ENCODE measurements around the gene SGO2.

SGO2 gene

GRCh38 chr2:200618054-200618419, 92.0 kb downstream of the SGO2 start:
- H3K36me3 ChIP-seq (ENCODE audit: insufficient read depth, low read length) = peaks cover 42% of the 10 kb centered on the region
- peaks cover 71% of the 10 kb centered on the region for H3K4me1 ChIP-seq (ENCODE audit: control insufficient read depth, insufficient read depth, low read length, unreplicated experiment)
- H2AFZ ChIP-seq (ENCODE audit: low read length, unreplicated experiment) = no peak overlapping the region
- peak overlapping the region; percentile 7; the same call in 1 of the 2 replicates for H3K4me3 ChIP-seq (ENCODE audit: low read depth, low read length)
- H3K27ac ChIP-seq (ENCODE audit: low read depth, low read length) = peak overlapping the region; percentile 91
- H3K79me2 ChIP-seq (ENCODE audit: control insufficient read depth, insufficient read depth, low read length, unreplicated experiment) = no peaks in the 10 kb centered on the region
- no peaks in the 10 kb centered on the region for H3K27me3 ChIP-seq (ENCODE audit: insufficient read depth, low read length)

- Histone ChIP-seq H3K27ac (ENCODE audit: low read depth, low read length) (peak overlapping the region; percentile 91), H3K36me3 (ENCODE audit: insufficient read depth, low read length) (peaks cover 45% of the 10 kb centered on the region), H3K4me1 (ENCODE audit: control insufficient read depth, insufficient read depth, low read length, unreplicated experiment) (peaks cover 72% of the 10 kb centered on the region), H3K79me2 (ENCODE audit: control insufficient read depth, insufficient read depth, low read length, unreplicated experiment) (no peaks in the 10 kb centered on the region), H2AFZ (ENCODE audit: low read length, unreplicated experiment) (no peak overlapping the region), H3K27me3 (ENCODE audit: insufficient read depth, low read length) (no peaks in the 10 kb centered on the region), H3K4me3 (ENCODE audit: low read depth, low read length) (no peak overlapping the region)
Measured at GRCh38 chr2:200618590-200619021, 92.6 kb downstream of the SGO2 start.

GRCh38 chr2:200619279-200619678, 93.3 kb downstream of the SGO2 start:
- no peak overlapping the region for H3K4me3 ChIP-seq (ENCODE audit: low read depth, low read length)
- no peaks in the 10 kb centered on the region for H3K27me3 ChIP-seq (ENCODE audit: insufficient read depth, low read length)
- H3K27ac ChIP-seq (ENCODE audit: low read depth, low read length) = peak overlapping the region; percentile 91
- peaks cover 72% of the 10 kb centered on the region for H3K4me1 ChIP-seq (ENCODE audit: control insufficient read depth, insufficient read depth, low read length, unreplicated experiment)
- H3K36me3 ChIP-seq (ENCODE audit: insufficient read depth, low read length) = peaks cover 45% of the 10 kb centered on the region
- H3K79me2 ChIP-seq (ENCODE audit: control insufficient read depth, insufficient read depth, low read length, unreplicated experiment) = no peaks in the 10 kb centered on the region
- H2AFZ ChIP-seq (ENCODE audit: low read length, unreplicated experiment) = peak overlapping the region; percentile 24

- no peaks in the 10 kb centered on the region for H3K79me2 ChIP-seq (ENCODE audit: control insufficient read depth, insufficient read depth, low read length, unreplicated experiment)
- H3K36me3 ChIP-seq (ENCODE audit: insufficient read depth, low read length) = peaks cover 39% of the 10 kb centered on the region
- H3K4me3 ChIP-seq (ENCODE audit: low read depth, low read length) = no peak overlapping the region
- H3K27ac ChIP-seq (ENCODE audit: low read depth, low read length) = no peak overlapping the region
- H3K27me3 ChIP-seq (ENCODE audit: insufficient read depth, low read length) = no peaks in the 10 kb centered on the region
- H2AFZ ChIP-seq (ENCODE audit: low read length, unreplicated experiment) = no peak overlapping the region
- H3K4me1 ChIP-seq (ENCODE audit: control insufficient read depth, insufficient read depth, low read length, unreplicated experiment) = peaks cover 72% of the 10 kb centered on the region
Measured at GRCh38 chr2:200620606-200621390, 94.8 kb downstream of the SGO2 start.

GRCh38 chr2:200622106-200622505, 96.1 kb downstream of the SGO2 start:
- no peak overlapping the region for H2AFZ ChIP-seq (ENCODE audit: low read length, unreplicated experiment)
- H3K27ac ChIP-seq (ENCODE audit: low read depth, low read length) = 0 out of 2 replicates have a peak overlapping the region, but pooled peaks have one; percentile 95
- no peaks in the 10 kb centered on the region for H3K27me3 ChIP-seq (ENCODE audit: insufficient read depth, low read length)
- peaks cover 70% of the 10 kb centered on the region for H3K4me1 ChIP-seq (ENCODE audit: control insufficient read depth, insufficient read depth, low read length, unreplicated experiment)
- H3K79me2 ChIP-seq (ENCODE audit: control insufficient read depth, insufficient read depth, low read length, unreplicated experiment) = no peaks in the 10 kb centered on the region
- H3K36me3 ChIP-seq (ENCODE audit: insufficient read depth, low read length) = peaks cover 37% of the 10 kb centered on the region
- H3K4me3 ChIP-seq (ENCODE audit: low read depth, low read length) = no peak overlapping the region

- Histone ChIP-seq H3K4me3 (ENCODE audit: low read depth, low read length) (peak overlapping the region; percentile 9; the same call in 1 of the 2 replicates), H3K27ac (ENCODE audit: low read depth, low read length) (peak overlapping the region; percentile 95), H3K27me3 (ENCODE audit: insufficient read depth, low read length) (no peaks in the 10 kb centered on the region), H2AFZ (ENCODE audit: low read length, unreplicated experiment) (peak overlapping the region; percentile 10), H3K79me2 (ENCODE audit: control insufficient read depth, insufficient read depth, low read length, unreplicated experiment) (no peaks in the 10 kb centered on the region), H3K4me1 (ENCODE audit: control insufficient read depth, insufficient read depth, low read length, unreplicated experiment) (peaks cover 65% of the 10 kb centered on the region), H3K36me3 (ENCODE audit: insufficient read depth, low read length) (peaks cover 47% of the 10 kb centered on the region)
Measured at GRCh38 chr2:200624026-200624425, 98.0 kb downstream of the SGO2 start.

GRCh38 chr2:200624658-200625057, 98.7 kb downstream of the SGO2 start:
- Histone ChIP-seq H3K27me3 (ENCODE audit: insufficient read depth, low read length) (no peaks in the 10 kb centered on the region), H3K27ac (ENCODE audit: low read depth, low read length) (peak overlapping the region; percentile 95), H2AFZ (ENCODE audit: low read length, unreplicated experiment) (peak overlapping the region; percentile 10), H3K4me1 (ENCODE audit: control insufficient read depth, insufficient read depth, low read length, unreplicated experiment) (peaks cover 59% of the 10 kb centered on the region), H3K36me3 (ENCODE audit: insufficient read depth, low read length) (peaks cover 50% of the 10 kb centered on the region), H3K4me3 (ENCODE audit: low read depth, low read length) (0 out of 2 replicates have a peak overlapping the region, but pooled peaks have one; percentile 9), H3K79me2 (ENCODE audit: control insufficient read depth, insufficient read depth, low read length, unreplicated experiment) (no peaks in the 10 kb centered on the region)

- no peaks in the 10 kb centered on the region for H3K79me2 ChIP-seq (ENCODE audit: control insufficient read depth, insufficient read depth, low read length, unreplicated experiment)
- H2AFZ ChIP-seq (ENCODE audit: low read length, unreplicated experiment) = no peak overlapping the region
- peaks cover 50% of the 10 kb centered on the region for H3K36me3 ChIP-seq (ENCODE audit: insufficient read depth, low read length)
- no peak overlapping the region; the same call in 1 of the 2 replicates for H3K4me3 ChIP-seq (ENCODE audit: low read depth, low read length)
- H3K27ac ChIP-seq (ENCODE audit: low read depth, low read length) = peak overlapping the region; percentile 95
- no peaks in the 10 kb centered on the region for H3K27me3 ChIP-seq (ENCODE audit: insufficient read depth, low read length)
- H3K4me1 ChIP-seq (ENCODE audit: control insufficient read depth, insufficient read depth, low read length, unreplicated experiment) = peaks cover 56% of the 10 kb centered on the region
Measured at GRCh38 chr2:200625282-200625681, 99.3 kb downstream of the SGO2 start.

GRCh38 chr2:200625958-200626363, 100.0 kb downstream of the SGO2 start:
- Histone ChIP-seq H2AFZ (ENCODE audit: low read length, unreplicated experiment) (no peak overlapping the region), H3K79me2 (ENCODE audit: control insufficient read depth, insufficient read depth, low read length, unreplicated experiment) (no peaks in the 10 kb centered on the region), H3K27ac (ENCODE audit: low read depth, low read length) (peak overlapping the region; percentile 95), H3K36me3 (ENCODE audit: insufficient read depth, low read length) (peaks cover 50% of the 10 kb centered on the region), H3K4me1 (ENCODE audit: control insufficient read depth, insufficient read depth, low read length, unreplicated experiment) (peaks cover 56% of the 10 kb centered on the region), H3K27me3 (ENCODE audit: insufficient read depth, low read length) (no peaks in the 10 kb centered on the region), H3K4me3 (ENCODE audit: low read depth, low read length) (no peak overlapping the region)

GRCh38 chr2:200627110-200627770, 101.2 kb downstream of the SGO2 start:
- Histone ChIP-seq H3K27ac (ENCODE audit: low read depth, low read length) (peak overlapping the region; percentile 25; the same call in 1 of the 2 replicates), H3K79me2 (ENCODE audit: control insufficient read depth, insufficient read depth, low read length, unreplicated experiment) (no peaks in the 10 kb centered on the region), H3K4me3 (ENCODE audit: low read depth, low read length) (no peak overlapping the region), H3K27me3 (ENCODE audit: insufficient read depth, low read length) (no peaks in the 10 kb centered on the region), H3K36me3 (ENCODE audit: insufficient read depth, low read length) (peaks cover 45% of the 10 kb centered on the region), H2AFZ (ENCODE audit: low read length, unreplicated experiment) (no peak overlapping the region), H3K4me1 (ENCODE audit: control insufficient read depth, insufficient read depth, low read length, unreplicated experiment) (peaks cover 54% of the 10 kb centered on the region)
